SK-N-SH treated with all-trans-retinoic acid at 6 μM for 48 hours (cell line): ENCODE data around the gene NFAT5.
A peak's percentile ranks its signal among the peaks of the same experiment; 100 is the strongest.

Experiments
- ATAC-seq: fragments of 200-7000 bp; cut with Tn5 transposase; 3 replicates; pipeline ENCODE4 v1.9.1; 2020; ENCODE audit warnings: mild to moderate bottlenecking, moderate library complexity
- CSDC2 ChIP-seq: fragments of 250-450 bp; sonication (Bioruptor Pico); IDR thresholded peaks from 2 replicates; pipeline ENCODE4 v1.5.0; 2020; ENCODE audit warnings: mild to moderate bottlenecking, moderate library complexity
- ESRRG ChIP-seq: fragments of 250-450 bp; sonication (Bioruptor Pico); IDR thresholded peaks from 2 replicates; pipeline ENCODE4 v1.6.1; 2021; ENCODE audit warnings: mild to moderate bottlenecking
- GLIS3 ChIP-seq: fragments of 250-450 bp; sonication (Bioruptor Pico); IDR thresholded peaks from 2 replicates; pipeline ENCODE4 v1.5.0; 2020; ENCODE audit warnings: mild to moderate bottlenecking, moderate library complexity
- ISL1 ChIP-seq: fragments of 250-450 bp; sonication (Bioruptor Pico); IDR thresholded peaks from 2 replicates; pipeline ENCODE4 v2.1.2; 2022; ENCODE audit warnings: mild to moderate bottlenecking, moderate library complexity
- OSR1 ChIP-seq: fragments of 250-450 bp; sonication (Bioruptor Pico); IDR thresholded peaks from 2 replicates; pipeline ENCODE4 v1.8.0; 2022; ENCODE audit warnings: moderate library complexity, mild to moderate bottlenecking, inconsistent platforms
- PATZ1 ChIP-seq: fragments of 250-450 bp; sonication (Bioruptor Pico); IDR thresholded peaks from 2 replicates; pipeline ENCODE4 v1.8.0; 2020; ENCODE audit warnings: mild to moderate bottlenecking, moderate library complexity, borderline replicate concordance
- PPARA ChIP-seq: fragments of 250-450 bp; sonication (Bioruptor Pico); IDR thresholded peaks from 2 replicates; pipeline ENCODE4 v1.5.0; 2020; ENCODE audit warnings: mild to moderate bottlenecking, borderline replicate concordance
- RARB ChIP-seq: fragments of 250-450 bp; sonication (Bioruptor Pico); IDR thresholded peaks from 2 replicates; pipeline ENCODE4 v1.8.0; 2021; ENCODE audit warnings: mild to moderate bottlenecking, moderate library complexity
- SNAI2 ChIP-seq: fragments of 250-450 bp; sonication (Bioruptor Pico); IDR thresholded peaks from 2 replicates; pipeline ENCODE4 v1.5.0; 2020; ENCODE audit warnings: mild to moderate bottlenecking, moderate library complexity
- TCF4 ChIP-seq: fragments of 250-450 bp; sonication (Bioruptor Pico); IDR thresholded peaks from 2 replicates; pipeline ENCODE4 v1.8.0; 2021; ENCODE audit warnings: mild to moderate bottlenecking, moderate library complexity, borderline replicate concordance
- TOX ChIP-seq: fragments of 250-450 bp; sonication (Bioruptor Pico); IDR thresholded peaks from 2 replicates; pipeline ENCODE4 v1.8.0; 2021; ENCODE audit warnings: mild to moderate bottlenecking, moderate library complexity, borderline replicate concordance
- TSHZ2 ChIP-seq: fragments of 250-450 bp; sonication (Bioruptor Pico); IDR thresholded peaks from 2 replicates; pipeline ENCODE4 v1.5.0; 2020; ENCODE audit warnings: mild to moderate bottlenecking, moderate library complexity
- ZC3H10 ChIP-seq: fragments of 250-450 bp; sonication (Bioruptor Pico); IDR thresholded peaks from 2 replicates; pipeline ENCODE4 v1.5.1; 2021; ENCODE audit warnings: mild to moderate bottlenecking, moderate library complexity
- ZFP3 ChIP-seq: fragments of 250-450 bp; sonication (Bioruptor Pico); IDR thresholded peaks from 2 replicates; pipeline ENCODE4 v1.5.0; 2020; ENCODE audit warnings: mild to moderate bottlenecking, moderate library complexity
- ZNF565 ChIP-seq: fragments of 450-650 bp; formaldehyde crosslinking; conservative IDR thresholded peaks from 2 replicates; pipeline ENCODE4 v1.5.0; 2020; ENCODE audit warnings: low read depth, mild to moderate bottlenecking, moderate library complexity
- ZNF70 ChIP-seq: fragments of 450-650 bp; formaldehyde crosslinking; IDR thresholded peaks from 2 replicates; pipeline ENCODE4 v1.5.0; 2020; ENCODE audit warnings: mild to moderate bottlenecking, moderate library complexity
- ZNF8 ChIP-seq: fragments of 450-650 bp; formaldehyde crosslinking; IDR thresholded peaks from 2 replicates; pipeline ENCODE4 v1.5.0; 2020; ENCODE audit warnings: mild to moderate bottlenecking, moderate library complexity
- TF ChIP-seq, protein P1 (sequence below): fragments of 250-450 bp; sonication (Bioruptor Pico); IDR thresholded peaks from 2 replicates; pipeline ENCODE4 v1.5.1; 2021; ENCODE audit warnings: mild to moderate bottlenecking, moderate library complexity

The NFAT5 gene

DNA sequence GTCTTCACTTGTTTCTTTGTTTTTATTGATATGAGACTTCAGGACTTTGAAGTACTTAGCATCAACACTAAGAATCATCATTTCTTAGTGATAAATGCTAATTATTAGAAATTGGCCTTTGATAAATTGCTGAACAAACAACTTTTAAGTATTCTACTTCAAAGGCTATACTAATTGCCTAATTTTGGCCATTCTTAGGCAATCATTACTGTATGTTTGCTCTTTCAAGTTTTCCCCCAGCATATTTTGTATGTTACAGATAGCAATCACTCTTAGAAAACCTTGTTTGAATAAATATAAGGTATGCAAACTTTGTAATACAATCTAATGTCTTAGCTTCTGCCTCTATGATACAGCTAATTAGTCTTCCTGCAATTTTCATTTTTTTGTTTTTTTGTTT, 114.6 kb downstream of the NFAT5 start:
- no peak for TF ChIP-seq ZNF8 (CRISPR knock-in tag)
- no peak for ATAC-seq

DNA sequence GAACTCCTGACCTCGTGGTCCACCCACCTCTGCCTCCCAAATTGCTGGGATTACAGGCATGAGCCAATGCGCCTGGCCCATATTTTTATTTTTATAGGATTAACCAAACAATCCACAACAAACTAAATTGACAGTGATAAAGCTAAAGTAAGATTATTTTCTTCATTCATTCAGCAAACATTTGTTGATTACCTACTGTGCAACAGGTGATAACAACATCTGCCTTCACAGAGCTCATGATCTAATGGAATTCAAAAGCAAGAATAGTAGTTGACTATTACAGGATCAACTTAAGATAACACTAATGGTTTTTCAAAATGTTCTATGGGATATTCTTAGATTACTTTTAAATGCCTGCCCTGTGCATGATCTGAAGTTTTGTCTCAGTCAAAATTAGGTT, 122.8 kb downstream of the NFAT5 start:
- TF ChIP-seq SNAI2 (CRISPR knock-in tag) (no peak), CSDC2 (CRISPR knock-in tag) (no peak), ZNF565 (CRISPR knock-in tag) (no peak), TCF4 (CRISPR knock-in tag) (no peak), ZNF8 (CRISPR knock-in tag) (no peak), OSR1 (CRISPR knock-in tag) (no peak), ESRRG (CRISPR knock-in tag) (no peak), GLIS3 (CRISPR knock-in tag) (no peak), ZC3H10 (CRISPR knock-in tag) (no peak)
- TF ChIP-seq, protein P1, sequence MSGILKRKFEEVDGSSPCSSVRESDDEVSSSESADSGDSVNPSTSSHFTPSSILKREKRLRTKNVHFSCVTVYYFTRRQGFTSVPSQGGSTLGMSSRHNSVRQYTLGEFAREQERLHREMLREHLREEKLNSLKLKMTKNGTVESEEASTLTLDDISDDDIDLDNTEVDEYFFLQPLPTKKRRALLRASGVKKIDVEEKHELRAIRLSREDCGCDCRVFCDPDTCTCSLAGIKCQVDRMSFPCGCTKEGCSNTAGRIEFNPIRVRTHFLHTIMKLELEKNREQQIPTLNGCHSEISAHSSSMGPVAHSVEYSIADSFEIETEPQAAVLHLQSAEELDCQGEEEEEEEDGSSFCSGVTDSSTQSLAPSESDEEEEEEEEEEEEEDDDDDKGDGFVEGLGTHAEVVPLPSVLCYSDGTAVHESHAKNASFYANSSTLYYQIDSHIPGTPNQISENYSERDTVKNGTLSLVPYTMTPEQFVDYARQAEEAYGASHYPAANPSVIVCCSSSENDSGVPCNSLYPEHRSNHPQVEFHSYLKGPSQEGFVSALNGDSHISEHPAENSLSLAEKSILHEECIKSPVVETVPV (CRISPR knock-in tag): no peak
- ATAC-seq: no peak

DNA sequence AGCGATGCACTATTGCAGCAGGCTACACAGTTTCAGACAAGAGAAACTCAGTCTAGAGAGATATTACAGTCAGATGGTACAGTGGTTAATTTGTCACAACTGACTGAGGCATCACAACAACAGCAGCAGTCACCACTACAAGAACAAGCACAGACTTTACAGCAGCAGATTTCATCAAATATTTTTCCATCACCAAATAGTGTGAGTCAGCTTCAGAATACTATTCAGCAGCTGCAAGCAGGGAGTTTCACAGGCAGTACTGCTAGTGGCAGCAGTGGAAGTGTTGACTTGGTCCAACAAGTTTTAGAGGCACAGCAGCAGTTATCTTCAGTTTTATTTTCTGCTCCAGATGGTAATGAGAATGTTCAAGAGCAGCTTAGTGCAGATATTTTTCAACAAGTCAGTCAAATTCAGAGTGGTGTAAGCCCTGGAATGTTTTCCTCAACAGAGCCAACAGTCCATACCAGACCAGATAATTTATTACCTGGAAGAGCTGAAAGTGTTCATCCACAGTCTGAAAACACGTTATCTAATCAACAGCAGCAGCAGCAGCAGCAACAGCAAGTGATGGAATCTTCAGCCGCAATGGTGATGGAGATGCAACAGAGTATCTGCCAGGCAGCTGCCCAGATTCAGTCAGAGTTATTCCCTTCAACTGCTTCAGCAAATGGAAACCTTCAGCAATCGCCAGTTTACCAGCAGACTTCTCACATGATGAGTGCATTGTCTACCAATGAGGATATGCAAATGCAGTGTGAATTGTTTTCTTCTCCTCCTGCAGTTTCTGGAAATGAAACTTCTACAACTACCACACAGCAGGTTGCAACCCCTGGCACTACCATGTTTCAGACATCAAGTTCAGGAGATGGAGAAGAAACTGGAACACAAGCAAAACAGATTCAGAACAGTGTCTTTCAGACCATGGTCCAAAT, 126.5 kb downstream of the NFAT5 start:
- ATAC-seq: peak; percentile 44; the same call in 2 of the 3 replicates
- TF ChIP-seq GLIS3 (CRISPR knock-in tag) (no peak), ZFP3 (CRISPR knock-in tag) (no peak), RARB (CRISPR knock-in tag) (no peak), TSHZ2 (CRISPR knock-in tag) (no peak), ZNF8 (CRISPR knock-in tag) (no peak), ZC3H10 (CRISPR knock-in tag) (no peak), PATZ1 (CRISPR knock-in tag) (no peak), TOX (CRISPR knock-in tag) (no peak)

- ATAC-seq: no peak
- TF ChIP-seq TSHZ2 (CRISPR knock-in tag): no peak
- no peak for TF ChIP-seq ZNF8 (CRISPR knock-in tag)
- no peak for TF ChIP-seq ISL1 (CRISPR knock-in tag)
- no peak for TF ChIP-seq ZNF70 (CRISPR knock-in tag)
- TF ChIP-seq TOX (CRISPR knock-in tag): no peak
- TF ChIP-seq SNAI2 (CRISPR knock-in tag): no peak
- no peak for TF ChIP-seq PATZ1 (CRISPR knock-in tag)
- no peak for TF ChIP-seq PPARA (CRISPR knock-in tag)
- no peak for TF ChIP-seq RARB (CRISPR knock-in tag)
- no peak for TF ChIP-seq ESRRG (CRISPR knock-in tag)
- no peak for TF ChIP-seq CSDC2 (CRISPR knock-in tag)
Observed at GRCh38 chr16:69693916-69694315, 128.2 kb downstream of the NFAT5 start.
